Neural progenitor cell (in vitro differentiated cells): ENCODE results near the gene MAD1L1. TPM values are rescaled to one million over a fixed set of nuclear protein-coding genes. Genes with fewer than 3 reads are reported as not detected.

ENCODE experiments used
- DNase-seq: peaks from one replicate; pipeline ENCODE4 v3.0.0-alpha.2; 2016; ENCODE audit warnings: low spot score
- H2AFZ ChIP-seq: fragments of 200-600 bp; sonication (generic); replicated peaks from 2 replicates; pipeline ENCODE4 v1.6.1; 2016; ENCODE audit warnings: antibody characterized with exemption
- H3F3A ChIP-seq: fragments of 200-600 bp; sonication (generic); 2 replicates; pipeline ENCODE4 v1.6.1; 2016; ENCODE audit warnings: antibody characterized with exemption, low read depth
- H3K27ac ChIP-seq: fragments of 200-600 bp; sonication (generic); 2 replicates; pipeline ENCODE4 v1.5.1; 2016; ENCODE audit warnings: mild to moderate bottlenecking
- H3K27me3 ChIP-seq: fragments of 200-600 bp; sonication (generic); 2 replicates; pipeline ENCODE4 v1.6.1; 2016; ENCODE audit warnings: mild to moderate bottlenecking, moderate library complexity
- H3K36me3 ChIP-seq: fragments of 200-600 bp; sonication (generic); 2 replicates; pipeline ENCODE4 v1.5.1; 2016
- H3K4me1 ChIP-seq: fragments of 200-600 bp; sonication (generic); 2 replicates; pipeline ENCODE4 v1.6.1; 2016; ENCODE audit warnings: mixed run types
- H3K4me2 ChIP-seq: fragments of 200-600 bp; sonication (generic); 2 replicates; pipeline ENCODE4 v1.6.1; 2016
- H3K4me3 ChIP-seq: fragments of 200-600 bp; sonication (generic); 2 replicates; pipeline ENCODE4 v1.5.1; 2016
- H3K79me2 ChIP-seq: fragments of 200-600 bp; sonication (generic); 2 replicates; pipeline ENCODE4 v1.6.1; 2016; ENCODE audit warnings: low read depth
- H3K9ac ChIP-seq: fragments of 200-600 bp; sonication (generic); 2 replicates; pipeline ENCODE4 v1.6.1; 2016
- H3K9me3 ChIP-seq: fragments of 200-600 bp; sonication (generic); 2 replicates; pipeline ENCODE4 v1.5.1; 2016; ENCODE audit warnings: low read depth
- H4K20me1 ChIP-seq: fragments of 200-600 bp; sonication (generic); 2 replicates; pipeline ENCODE4 v1.6.1; 2016; ENCODE audit warnings: low read depth
- H3K27ac Mint-ChIP-seq: 3 replicates; pipeline ENCODE4 v1.8.0; 2021; ENCODE audit warnings: mixed read lengths
- H3K27me3 Mint-ChIP-seq: 2 replicates; pipeline ENCODE4 v1.8.0; 2022; ENCODE audit warnings: low read depth, mild to moderate bottlenecking, inconsistent platforms, moderate library complexity, mixed read lengths; ENCODE audit not compliant: insufficient read depth
- H3K36me3 Mint-ChIP-seq: 3 replicates; pipeline ENCODE4 v1.8.0; 2021; ENCODE audit warnings: mixed read lengths
- H3K4me1 Mint-ChIP-seq: 3 replicates; pipeline ENCODE4 v1.8.0; 2021; ENCODE audit warnings: mixed read lengths
- H3K4me3 Mint-ChIP-seq: 3 replicates; pipeline ENCODE4 v1.8.0; 2021; ENCODE audit warnings: mild to moderate bottlenecking, moderate library complexity, mixed read lengths
- H3K9me3 Mint-ChIP-seq: 3 replicates; pipeline ENCODE4 v1.8.0; 2020; ENCODE audit warnings: mixed read lengths
- CTCF ChIP-seq: fragments of 200-600 bp; sonication (generic); IDR thresholded peaks from 2 replicates; pipeline ENCODE4 v1.5.1; 2017; ENCODE audit warnings: antibody characterized with exemption, mild to moderate bottlenecking
- EZH2 ChIP-seq: fragments of 200-600 bp; sonication (generic); IDR thresholded peaks from 2 replicates; pipeline ENCODE4 v1.6.1; 2017; ENCODE audit warnings: antibody characterized with exemption, mild to moderate bottlenecking, moderate library complexity
- EZH2phosphoT487 ChIP-seq: fragments of 200-600 bp; sonication (generic); IDR thresholded peaks from 2 replicates; pipeline ENCODE4 v1.6.1; 2017; ENCODE audit warnings: antibody characterized with exemption
- total RNA-seq: library from RNA; depleted of rRNA; stranded (reverse); fragments of >200 nt; gene quantifications from 2 replicates; pipeline ENCODE4 v1.2.3, GENCODE V29; 2015; ENCODE audit warnings: low replicate concordance

The MAD1L1 gene
- total RNA-seq, 1 donor from 2014 or later = 23.7 TPM

GRCh38 chr7:1928645-1929348 lies 303.9 kb downstream of the MAD1L1 start:
- H3K4me3 ChIP-seq = no peak overlapping the region
- H3K36me3 Mint-ChIP-seq = peaks cover 4% of the 10 kb centered on the region
- DNase-seq = no peak
- peaks cover 2% of the 10 kb centered on the region for H3K27me3 Mint-ChIP-seq
- no peaks in the 10 kb centered on the region for H3K27me3 ChIP-seq
- no peak overlapping the region for H3K4me2 ChIP-seq
- H3K4me1 ChIP-seq = no peaks in the 10 kb centered on the region
- H4K20me1 ChIP-seq = no peaks in the 10 kb centered on the region
- H3K9me3 Mint-ChIP-seq = peaks cover 2% of the 10 kb centered on the region
- H2AFZ ChIP-seq = no peak overlapping the region
- H3K9ac ChIP-seq = no peak overlapping the region
- H3K4me3 Mint-ChIP-seq = no peak overlapping the region
- no peaks in the 10 kb centered on the region for H3K79me2 ChIP-seq
- no peak overlapping the region for H3K27ac Mint-ChIP-seq
- no peaks in the 10 kb centered on the region for H3K9me3 ChIP-seq
- H3K27ac ChIP-seq = no peak overlapping the region
- H3F3A ChIP-seq = no peaks in the 10 kb centered on the region
- H3K4me1 Mint-ChIP-seq = peaks cover 8% of the 10 kb centered on the region
- H3K36me3 ChIP-seq = no peaks in the 10 kb centered on the region
- TF ChIP-seq EZH2phosphoT487 (no peak), EZH2 (no peak), CTCF (no peak)

- no peak overlapping the region for H3K4me2 ChIP-seq
- peaks cover 2% of the 10 kb centered on the region for H3K27me3 Mint-ChIP-seq
- H3K4me3 ChIP-seq = no peak overlapping the region
- H3K36me3 Mint-ChIP-seq = peaks cover 4% of the 10 kb centered on the region
- TF ChIP-seq EZH2phosphoT487 (no peak), CTCF (no peak), EZH2 (no peak)
- no peaks in the 10 kb centered on the region for H3K9me3 ChIP-seq
- H3K27me3 ChIP-seq = no peaks in the 10 kb centered on the region
- H3K4me1 ChIP-seq = no peaks in the 10 kb centered on the region
- no peaks in the 10 kb centered on the region for H3F3A ChIP-seq
- peaks cover 8% of the 10 kb centered on the region for H3K4me1 Mint-ChIP-seq
- H3K27ac ChIP-seq = no peak overlapping the region
- H2AFZ ChIP-seq = no peak overlapping the region
- peaks cover 2% of the 10 kb centered on the region for H3K9me3 Mint-ChIP-seq
- no peaks in the 10 kb centered on the region for H3K79me2 ChIP-seq
- no peaks in the 10 kb centered on the region for H3K36me3 ChIP-seq
- H3K9ac ChIP-seq = no peak overlapping the region
- H3K27ac Mint-ChIP-seq = no peak overlapping the region
- H4K20me1 ChIP-seq = no peaks in the 10 kb centered on the region
- DNase-seq = no peak
- peak overlapping the region; percentile 54 for H3K4me3 Mint-ChIP-seq
Observed at GRCh38 chr7:1927937-1928644, 304.7 kb downstream of the MAD1L1 start.

- H3K36me3 ChIP-seq = no peaks in the 10 kb centered on the region
- H3K79me2 ChIP-seq = no peaks in the 10 kb centered on the region
- no peaks in the 10 kb centered on the region for H3F3A ChIP-seq
- no peak for DNase-seq
- Mint-ChIP-seq H3K4me3 (no peak overlapping the region), H3K27ac (no peak overlapping the region), H3K36me3 (peaks cover 4% of the 10 kb centered on the region), H3K4me1 (peaks cover 8% of the 10 kb centered on the region), H3K27me3 (peaks cover 3% of the 10 kb centered on the region), H3K9me3 (peaks cover 2% of the 10 kb centered on the region)
- no peaks in the 10 kb centered on the region for H3K4me1 ChIP-seq
- H4K20me1 ChIP-seq = no peaks in the 10 kb centered on the region
- H3K27me3 ChIP-seq = no peaks in the 10 kb centered on the region
- no peaks in the 10 kb centered on the region for H3K9me3 ChIP-seq
- no peak overlapping the region for H3K27ac ChIP-seq
- H3K9ac ChIP-seq = no peak overlapping the region
- TF ChIP-seq CTCF = no peak
- TF ChIP-seq EZH2 = no peak
- no peak overlapping the region for H3K4me3 ChIP-seq
- H3K4me2 ChIP-seq = no peak overlapping the region
- no peak overlapping the region for H2AFZ ChIP-seq
Observed at GRCh38 chr7:1926908-1927306, 305.8 kb downstream of the MAD1L1 start.
